Measurements from ENCODE around the gene TBRG4. TPM values are rescaled to one million over a fixed set of nuclear protein-coding genes. Genes with fewer than 3 reads are reported as not detected.

Gene TBRG4
- total and polyA plus RNA-seq, 2 donors from 2014 or later, result 45.7 to 67.8 TPM

DNA sequence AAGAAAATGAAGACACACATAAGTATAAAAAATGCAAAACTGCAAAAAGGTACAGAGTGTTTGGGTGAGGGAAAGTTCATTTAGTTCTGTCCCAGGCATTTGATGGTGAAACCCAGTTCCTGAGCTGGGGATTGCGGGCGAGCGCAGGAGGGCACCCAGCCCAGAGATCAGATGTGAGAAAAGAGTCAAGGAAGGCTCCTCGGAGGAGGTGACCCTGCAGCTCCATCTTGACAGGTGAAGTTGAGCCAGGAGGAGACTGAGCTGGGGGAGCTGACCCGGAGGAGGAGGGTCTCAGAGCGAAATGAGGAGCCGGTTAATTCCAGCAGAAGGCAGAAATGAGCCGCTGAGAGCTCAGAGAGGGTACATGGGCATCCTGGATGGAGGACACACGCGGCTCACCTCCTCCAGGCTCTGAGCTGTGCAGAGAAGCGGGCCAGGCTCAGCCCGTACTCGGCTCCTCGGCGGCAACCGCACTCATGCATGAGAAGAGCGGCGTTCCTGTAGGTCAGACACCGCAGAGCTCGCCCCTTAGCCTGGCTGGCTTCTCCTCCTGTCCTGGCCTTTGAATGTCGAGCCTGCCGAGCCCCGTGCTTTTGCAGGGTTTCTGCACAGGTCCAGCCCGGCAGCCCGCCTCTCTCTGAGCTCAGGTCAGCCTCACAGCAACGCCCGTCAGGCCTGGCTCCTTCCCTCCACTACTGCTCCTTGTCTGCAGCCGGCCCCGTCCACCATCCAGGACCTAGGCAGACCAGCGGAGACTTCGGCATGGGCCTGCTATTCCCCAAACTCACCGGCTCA lies 36.6 kb upstream of the TBRG4 start:
- Histone ChIP-seq H3K4me1 (ENCODE audit: control insufficient read depth in 2 of 3, insufficient read depth in 2 of 3, low read depth in 1 of 3, low read length in 3 of 3) (no peaks in the 10 kb centered on the region), H3K9ac (ENCODE audit: low read length in 3 of 3) (no peak overlapping the region), H3K27ac (ENCODE audit: low read depth in 2 of 2, low read length in 2 of 2) (no peak overlapping the region), H3K9me3 (ENCODE audit: control insufficient read depth in 2 of 3, insufficient read depth in 1 of 3, low read length in 3 of 3) (no peaks in the 10 kb centered on the region), H3K27me3 (ENCODE audit: control insufficient read depth, insufficient read depth, low read length) (no peaks in the 10 kb centered on the region), H3K36me3 (ENCODE audit: control insufficient read depth in 2 of 3, insufficient read depth in 3 of 3, low read length in 3 of 3) (no peaks in the 10 kb centered on the region), H3K4me3 (ENCODE audit: low read length in 3 of 3) (no peak overlapping the region)
- no peak for TF ChIP-seq CTCF (IDR thresholded peaks at IDR 0.05; ENCODE audit: borderline replicate concordance, extremely low read depth, insufficient read depth)
- FAIRE-seq (no peak), DNase-seq (peak in 4 of 5 donors; percentile 29 to 70 (median 39))
- intact Hi-C loops (cut with DNase I), result no loop called here

DNA sequence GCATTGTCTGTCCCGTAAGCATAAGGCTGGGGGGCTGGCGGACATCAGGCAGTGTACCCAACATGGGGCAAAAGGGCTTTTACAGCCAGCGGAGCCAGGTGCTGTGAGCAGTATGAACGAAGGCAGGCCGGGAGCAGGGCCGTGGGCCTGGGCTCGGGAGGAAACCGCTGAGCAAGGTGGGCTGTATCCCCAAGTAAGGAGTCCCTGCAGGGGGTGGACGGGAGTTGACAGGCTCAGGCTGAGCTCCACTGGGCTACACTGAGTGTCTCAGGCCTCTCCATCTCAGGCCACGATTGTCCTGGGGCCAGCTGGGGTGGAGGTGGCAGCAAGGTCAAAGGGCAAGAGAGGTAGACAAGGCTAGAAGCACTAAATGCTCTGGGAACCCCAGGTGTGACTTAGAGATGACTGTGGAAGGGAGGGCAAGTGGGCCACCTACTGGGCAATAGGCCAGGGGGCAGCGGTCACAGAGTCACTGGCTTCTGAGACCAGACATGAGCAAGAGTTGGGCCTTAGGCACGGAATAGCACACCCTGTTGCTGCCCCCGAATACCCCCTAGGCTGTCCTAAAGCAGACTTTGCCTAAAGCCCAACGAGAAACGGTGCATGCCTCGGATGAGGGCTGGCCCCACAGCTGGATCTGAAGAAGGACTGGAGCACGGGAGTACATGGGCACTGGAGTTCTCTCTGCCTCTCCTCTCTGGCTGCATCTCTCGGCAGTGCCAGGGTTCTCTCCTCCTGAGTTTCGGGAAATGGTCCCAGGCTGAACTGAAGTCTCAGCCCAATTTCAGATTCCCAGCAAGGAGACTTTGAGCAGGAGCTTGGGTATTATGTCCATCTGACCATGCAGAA lies 35.3 kb upstream of the TBRG4 start:
- Histone ChIP-seq H3K9me3 (ENCODE audit: control insufficient read depth in 2 of 3, insufficient read depth in 1 of 3, low read length in 3 of 3) (no peaks in the 10 kb centered on the region), H3K27ac (ENCODE audit: low read depth in 2 of 2, low read length in 2 of 2) (no peak overlapping the region), H3K36me3 (ENCODE audit: control insufficient read depth in 2 of 3, insufficient read depth in 3 of 3, low read length in 3 of 3) (no peaks in the 10 kb centered on the region), H3K4me3 (ENCODE audit: low read length in 3 of 3) (no peak overlapping the region), H3K9ac (ENCODE audit: low read length in 3 of 3) (no peak overlapping the region), H3K27me3 (ENCODE audit: control insufficient read depth, insufficient read depth, low read length) (no peaks in the 10 kb centered on the region), H3K4me1 (ENCODE audit: control insufficient read depth in 2 of 3, insufficient read depth in 2 of 3, low read depth in 1 of 3, low read length in 3 of 3) (no peaks in the 10 kb centered on the region)
- DNase-seq (peak in 2 of 5 donors; percentile 31 to 52), FAIRE-seq (no peak)
- no peak for TF ChIP-seq CTCF (IDR thresholded peaks at IDR 0.05; ENCODE audit: borderline replicate concordance, extremely low read depth, insufficient read depth)
- intact Hi-C loops (cut with DNase I), result no loop called here

DNA sequence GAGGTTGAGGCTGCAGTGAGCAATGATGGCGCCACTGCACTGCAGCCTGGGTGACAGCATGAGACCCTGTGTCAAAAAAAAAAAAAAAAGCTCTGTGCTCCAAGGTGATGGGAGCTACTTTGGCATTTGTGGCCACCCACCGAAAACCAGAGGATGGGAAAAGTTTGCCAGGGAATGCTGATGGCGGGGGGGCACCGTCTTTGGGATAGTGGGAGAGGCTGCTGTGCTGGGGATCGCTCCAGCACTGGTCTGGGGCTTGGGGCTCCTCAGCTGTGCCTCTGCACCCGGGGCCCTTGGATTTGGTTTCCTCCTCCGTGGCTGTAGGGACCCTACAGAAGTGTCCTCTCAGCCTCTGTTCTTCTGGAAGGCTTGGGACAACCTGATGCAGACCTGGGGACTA lies 34.4 kb upstream of the TBRG4 start:
- Histone ChIP-seq H3K4me3 (ENCODE audit: low read length in 3 of 3) (no peak overlapping the region), H3K4me1 (ENCODE audit: control insufficient read depth in 2 of 3, insufficient read depth in 2 of 3, low read depth in 1 of 3, low read length in 3 of 3) (no peaks in the 10 kb centered on the region), H3K27me3 (ENCODE audit: control insufficient read depth, insufficient read depth, low read length) (no peaks in the 10 kb centered on the region), H3K27ac (ENCODE audit: low read depth in 2 of 2, low read length in 2 of 2) (no peak overlapping the region), H3K36me3 (ENCODE audit: control insufficient read depth in 2 of 3, insufficient read depth in 3 of 3, low read length in 3 of 3) (no peaks in the 10 kb centered on the region), H3K9ac (ENCODE audit: low read length in 3 of 3) (no peak overlapping the region), H3K9me3 (ENCODE audit: control insufficient read depth in 2 of 3, insufficient read depth in 1 of 3, low read length in 3 of 3) (no peaks in the 10 kb centered on the region)
- intact Hi-C loops (cut with DNase I), result no loop called here
- TF ChIP-seq CTCF (IDR thresholded peaks at IDR 0.05; ENCODE audit: borderline replicate concordance, extremely low read depth, insufficient read depth), result no peak
- FAIRE-seq, result no peak
- peak in 1 of 5 donors; percentile 25 for DNase-seq
